D721Med (cell line): ENCODE data around the gene DDX1.

Experiments used
- DNase-seq: peaks from one replicate; pipeline ENCODE4 v3.0.0; 2011; ENCODE audit warnings: low spot score; ENCODE audit not compliant: insufficient read length
- FAIRE-seq: peaks from 2 replicates; lab custom pipeline; 2011; peaks lifted over from hg19 to GRCh38; lab: Jason Lieb, UNC
- TF ChIP-seq, protein P1 (sequence below): IDR thresholded peaks from 2 replicates; pipeline ENCODE4 v1.5.1; 2012; ENCODE audit warnings: mild to moderate bottlenecking, control low read depth; ENCODE audit not compliant: insufficient read depth; ENCODE audit errors: missing control alignments

Gene DDX1

DNA sequence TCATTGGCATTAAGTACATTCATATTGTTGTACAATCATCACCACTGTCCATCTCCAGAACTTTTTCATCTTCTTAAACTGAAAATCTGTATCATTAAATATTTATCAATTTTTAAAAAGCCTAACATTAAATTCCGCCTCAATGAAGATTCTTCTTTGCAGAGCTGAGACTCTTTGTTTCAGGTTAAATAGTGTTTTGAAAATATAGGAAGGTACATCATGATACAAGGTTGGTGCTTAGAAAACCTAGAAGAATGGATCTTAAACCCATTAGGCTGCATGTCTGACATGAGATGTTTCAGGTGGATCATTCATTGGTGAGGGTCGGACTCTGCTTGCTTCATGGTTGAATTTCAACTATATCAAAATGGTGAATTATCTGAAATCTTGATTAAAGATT, 30.5 kb downstream of the DDX1 start:
- FAIRE-seq (no peak), DNase-seq (no peak)
- TF ChIP-seq, protein P1, sequence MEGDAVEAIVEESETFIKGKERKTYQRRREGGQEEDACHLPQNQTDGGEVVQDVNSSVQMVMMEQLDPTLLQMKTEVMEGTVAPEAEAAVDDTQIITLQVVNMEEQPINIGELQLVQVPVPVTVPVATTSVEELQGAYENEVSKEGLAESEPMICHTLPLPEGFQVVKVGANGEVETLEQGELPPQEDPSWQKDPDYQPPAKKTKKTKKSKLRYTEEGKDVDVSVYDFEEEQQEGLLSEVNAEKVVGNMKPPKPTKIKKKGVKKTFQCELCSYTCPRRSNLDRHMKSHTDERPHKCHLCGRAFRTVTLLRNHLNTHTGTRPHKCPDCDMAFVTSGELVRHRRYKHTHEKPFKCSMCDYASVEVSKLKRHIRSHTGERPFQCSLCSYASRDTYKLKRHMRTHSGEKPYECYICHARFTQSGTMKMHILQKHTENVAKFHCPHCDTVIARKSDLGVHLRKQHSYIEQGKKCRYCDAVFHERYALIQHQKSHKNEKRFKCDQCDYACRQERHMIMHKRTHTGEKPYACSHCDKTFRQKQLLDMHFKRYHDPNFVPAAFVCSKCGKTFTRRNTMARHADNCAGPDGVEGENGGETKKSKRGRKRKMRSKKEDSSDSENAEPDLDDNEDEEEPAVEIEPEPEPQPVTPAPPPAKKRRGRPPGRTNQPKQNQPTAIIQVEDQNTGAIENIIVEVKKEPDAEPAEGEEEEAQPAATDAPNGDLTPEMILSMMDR, result no peak

DNA sequence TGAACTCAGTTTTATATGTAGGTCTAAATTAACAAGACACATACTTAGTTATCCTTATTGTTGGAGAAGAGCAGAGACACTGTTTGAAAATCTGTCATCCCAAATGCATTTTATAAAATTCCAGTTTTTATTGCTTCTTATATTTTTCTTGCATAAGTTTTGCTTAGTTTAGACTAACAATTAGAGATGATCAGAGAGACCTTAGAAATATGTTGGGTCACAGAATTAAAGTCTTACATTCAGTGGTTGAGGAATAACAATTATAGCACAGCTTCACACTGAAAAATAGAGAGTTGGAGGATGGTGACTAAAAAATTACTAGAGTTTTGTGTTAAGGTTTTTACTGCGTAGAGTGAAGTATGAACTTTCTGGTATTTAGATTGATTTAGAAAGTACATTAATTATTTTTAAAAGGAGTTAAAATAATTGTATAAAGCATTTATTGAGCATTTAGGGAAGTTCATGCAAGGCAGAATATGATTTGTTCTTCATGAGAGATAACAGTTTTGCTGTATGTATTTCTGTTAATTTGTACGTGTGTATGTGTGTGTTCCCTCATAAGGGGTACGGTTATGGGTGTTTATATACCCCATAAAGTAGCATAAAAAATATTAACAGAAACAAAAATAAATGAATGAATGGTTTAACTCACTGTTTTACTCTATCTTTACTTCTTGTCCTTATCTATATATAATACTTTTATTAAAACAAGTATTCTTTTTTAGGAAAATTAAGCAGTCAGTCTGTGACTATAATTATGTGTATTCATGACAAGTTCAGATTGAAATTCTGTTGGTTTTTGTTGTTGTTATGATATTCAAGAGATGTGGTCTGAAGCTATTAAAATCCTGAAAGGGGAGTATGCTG, 31.2 kb downstream of the DDX1 start:
- TF ChIP-seq, protein P1, result no peak
- no peak for FAIRE-seq
- DNase-seq, result no peak

DNA sequence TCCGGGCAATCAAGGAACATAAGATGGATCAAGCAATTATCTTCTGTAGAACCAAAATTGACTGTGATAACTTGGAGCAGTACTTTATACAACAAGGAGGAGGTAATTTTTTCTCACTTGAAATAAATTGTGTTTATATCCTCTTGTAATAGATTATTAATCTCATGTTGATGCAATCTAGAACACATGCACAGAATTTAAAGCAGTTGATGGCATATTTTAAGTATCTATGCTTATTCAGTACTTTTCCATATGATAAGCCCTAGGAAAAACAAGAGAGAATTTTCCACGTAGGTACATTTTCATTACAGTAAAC, 31.8 kb downstream of the DDX1 start:
- FAIRE-seq (no peak), DNase-seq (no peak)
- TF ChIP-seq, protein P1, result no peak

DNA sequence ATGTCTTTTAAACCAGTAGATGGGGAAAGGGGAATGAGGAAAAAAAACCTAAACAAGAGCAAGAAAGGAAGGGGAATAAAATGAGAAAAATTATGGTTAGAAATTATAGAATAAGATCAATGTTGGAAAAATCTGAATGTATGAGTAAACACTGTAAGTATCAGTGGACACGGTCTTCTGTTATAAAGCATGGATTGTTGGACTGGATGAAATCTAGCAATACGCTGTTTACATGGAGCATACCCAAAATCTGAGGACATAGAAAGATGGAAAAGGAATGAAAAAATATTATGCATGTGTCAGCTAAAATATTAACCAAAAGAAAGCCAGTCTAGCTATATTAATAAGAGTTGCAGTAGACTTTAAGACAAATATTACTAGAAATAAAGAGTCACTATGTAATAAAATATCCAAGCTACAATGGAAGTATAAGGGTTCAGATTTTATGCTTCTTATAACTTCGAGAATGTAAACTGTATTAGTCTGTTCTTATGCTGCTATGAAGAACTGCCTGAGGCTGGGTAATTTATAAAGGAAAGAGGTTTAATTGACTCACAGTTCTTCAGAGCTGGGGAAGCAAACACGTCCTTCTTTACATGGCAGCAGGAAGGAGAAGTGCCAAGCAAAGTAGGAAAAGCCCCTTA, 32.4 kb downstream of the DDX1 start:
- no peak for FAIRE-seq
- TF ChIP-seq, protein P1, result no peak
- no peak for DNase-seq

DNA sequence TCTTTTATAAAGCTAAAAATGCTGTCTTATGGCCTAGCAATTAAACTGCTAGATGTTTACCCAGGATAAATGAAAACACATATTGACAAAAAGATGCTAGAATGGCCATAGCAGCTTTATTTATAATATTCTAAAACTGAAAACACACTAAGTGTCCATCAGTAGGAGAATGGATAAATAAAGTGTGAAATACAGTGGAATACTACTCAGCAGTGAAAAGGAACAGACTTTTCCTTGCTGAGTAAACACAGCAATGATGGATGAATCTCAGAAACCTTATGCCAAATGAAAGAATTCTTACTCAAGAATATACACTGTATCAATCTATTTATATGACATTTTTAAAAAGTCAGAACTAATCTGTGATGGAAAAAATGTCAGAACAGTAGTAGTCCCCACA, 33.2 kb downstream of the DDX1 start:
- TF ChIP-seq, protein P1, result no peak
- no peak for DNase-seq
- no peak for FAIRE-seq

DNA sequence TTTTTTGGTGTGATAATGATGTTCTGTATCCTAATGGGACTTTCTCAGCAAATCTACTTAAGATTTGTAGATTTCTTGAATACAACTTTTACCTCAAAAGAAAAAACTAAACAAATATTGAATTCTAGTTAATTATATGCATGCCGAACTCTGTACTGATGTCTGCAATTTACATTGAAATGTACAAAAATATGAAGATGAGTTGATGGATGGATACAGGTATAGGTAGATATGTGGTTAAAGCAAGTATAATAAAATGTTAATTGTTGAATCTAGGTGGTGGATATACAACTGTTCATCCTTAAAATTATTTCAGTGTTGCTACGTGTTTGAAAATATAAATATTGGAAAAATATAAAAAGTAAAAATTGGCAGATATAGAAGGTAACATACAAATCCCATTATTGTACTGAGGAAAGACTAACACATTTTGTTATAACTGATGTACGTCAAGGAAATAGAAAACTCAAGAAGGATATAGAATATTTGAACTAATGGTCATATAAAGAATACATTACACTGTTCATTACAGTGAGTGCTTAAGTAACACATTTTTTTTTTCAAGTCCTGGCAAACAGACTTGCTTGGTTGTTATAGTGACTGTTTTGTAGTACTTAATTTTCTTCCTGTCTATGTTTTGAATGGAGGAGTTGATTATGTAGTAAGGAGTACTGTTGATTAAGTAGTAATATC, 33.8 kb downstream of the DDX1 start:
- TF ChIP-seq, protein P1, result no peak
- no peak for FAIRE-seq
- no peak for DNase-seq
